CD4-positive, alpha-beta T cell (primary cell): ENCODE data around the gene MEIOSIN. TPM values are rescaled to one million over a fixed set of nuclear protein-coding genes. Genes with fewer than 3 reads are reported as not detected.
A peak's percentile ranks its signal among the peaks of the same experiment; 100 is the strongest.

Experiments used
- ATAC-seq: fragments of 200-7000 bp; cut with Tn5 transposase; one replicate; pipeline ENCODE4 v1.10.0; 2022; ENCODE audit warnings: mild to moderate bottlenecking; ENCODE audit not compliant: poor library complexity
- CTCF ChIA-PET: fragments of 350-600 bp; sonication (Branson Sonifier 250); formaldehyde crosslinking; loops from one replicate; lab custom pipeline; 2021; ENCODE audit warnings: antibody characterized with exemption, inconsistent platforms; lab: Charles Lee
- POLR2A ChIA-PET: fragments of 350-600 bp; sonication (Branson Sonifier 250); formaldehyde crosslinking; loops from one replicate; lab custom pipeline; 2021; ENCODE audit warnings: antibody characterized with exemption, inconsistent platforms; lab: Charles Lee
- DNase-seq, 14 experiments: peaks; one replicate each; pipeline ENCODE4 v3.0.0-alpha.2; 2013 to 2020; ENCODE audit warnings: mixed read lengths in 2 of 14
- H3K27ac ChIP-seq, 2 donors: one replicate each; pipeline versions ENCODE4 v1.5.1 to v1.7.0; 2013; ENCODE audit warnings: low read length in 2 of 2, low read depth in 1 of 2, mild to moderate bottlenecking in 1 of 2
- H3K27me3 ChIP-seq, 2 experiments: 1 replicate in 1 of 2; 2 replicates in 1 of 2; pipeline versions ENCODE4 v1.6.1 to v1.7.0; 2013; ENCODE audit warnings: low read length in 2 of 2, control low read depth in 1 of 2, mild to moderate bottlenecking in 1 of 2, moderate library complexity in 1 of 2; ENCODE audit not compliant: insufficient read depth in 2 of 2, control insufficient read depth in 1 of 2
- H3K36me3 ChIP-seq: one replicate; pipeline ENCODE4 v1.6.1; 2013; ENCODE audit warnings: low read length, control low read depth; ENCODE audit not compliant: insufficient read depth
- H3K4me1 ChIP-seq: one replicate; pipeline ENCODE4 v1.6.1; 2013; ENCODE audit warnings: low read length, control low read depth; ENCODE audit not compliant: insufficient read depth
- H3K4me3 ChIP-seq: one replicate; pipeline ENCODE4 v1.5.1; 2013; ENCODE audit warnings: mild to moderate bottlenecking, low read length, moderate library complexity
- H3K9me3 ChIP-seq, 2 experiments: 1 replicate in 1 of 2; 2 replicates in 1 of 2; pipeline versions ENCODE4 v1.6.1 to v1.7.0; 2013; ENCODE audit warnings: low read length in 2 of 2, mild to moderate bottlenecking in 2 of 2, control low read depth in 1 of 2, moderate library complexity in 1 of 2; ENCODE audit not compliant: control insufficient read depth in 1 of 2, insufficient read depth in 1 of 2
- H3K27ac Mint-ChIP-seq: one replicate; pipeline ENCODE4 v1.8.0; 2020; ENCODE audit warnings: mixed read lengths
- H3K27me3 Mint-ChIP-seq: one replicate; pipeline ENCODE4 v1.8.0; 2021; ENCODE audit warnings: mixed read lengths
- H3K36me3 Mint-ChIP-seq: one replicate; pipeline ENCODE4 v1.8.0; 2021; ENCODE audit warnings: low read depth, mixed read lengths
- H3K4me1 Mint-ChIP-seq: one replicate; pipeline ENCODE4 v1.8.0; 2021; ENCODE audit warnings: low read depth, mixed read lengths
- H3K4me3 Mint-ChIP-seq: one replicate; pipeline ENCODE4 v1.8.0; 2020; ENCODE audit warnings: mild to moderate bottlenecking, mixed read lengths
- H3K9me3 Mint-ChIP-seq: one replicate; pipeline ENCODE4 v1.8.0; 2020; ENCODE audit warnings: mixed read lengths
- intact Hi-C, 2 experiments: fragments of 100-400 bp; cut with DNase I in 1 of 2; cut with micrococcal nuclease in 1 of 2; formaldehyde crosslinking; loops; one replicate each; pipeline versions ENCODE4 v1.15.1 to v1.9.0; 2023 to 2025; cut with DNase I, micrococcal nuclease
- total RNA-seq, 174 experiments: library from RNA in 2 of 174; stranded (reverse) in 2 of 174; gene quantifications; one replicate each; pipeline ENCODE4 v1.2.3 and lab custom pipeline; 2021 to 2026
- TF ChIP-seq, protein P1 (sequence below): fragments of 200-600 bp; IDR thresholded peaks from one replicate; pipeline ENCODE4 v1.8.0; 2022; ENCODE audit warnings: antibody characterized with exemption, mild to moderate bottlenecking

The MEIOSIN gene
- total RNA-seq, 2 experiments from 2014 or later = not detected

DNA sequence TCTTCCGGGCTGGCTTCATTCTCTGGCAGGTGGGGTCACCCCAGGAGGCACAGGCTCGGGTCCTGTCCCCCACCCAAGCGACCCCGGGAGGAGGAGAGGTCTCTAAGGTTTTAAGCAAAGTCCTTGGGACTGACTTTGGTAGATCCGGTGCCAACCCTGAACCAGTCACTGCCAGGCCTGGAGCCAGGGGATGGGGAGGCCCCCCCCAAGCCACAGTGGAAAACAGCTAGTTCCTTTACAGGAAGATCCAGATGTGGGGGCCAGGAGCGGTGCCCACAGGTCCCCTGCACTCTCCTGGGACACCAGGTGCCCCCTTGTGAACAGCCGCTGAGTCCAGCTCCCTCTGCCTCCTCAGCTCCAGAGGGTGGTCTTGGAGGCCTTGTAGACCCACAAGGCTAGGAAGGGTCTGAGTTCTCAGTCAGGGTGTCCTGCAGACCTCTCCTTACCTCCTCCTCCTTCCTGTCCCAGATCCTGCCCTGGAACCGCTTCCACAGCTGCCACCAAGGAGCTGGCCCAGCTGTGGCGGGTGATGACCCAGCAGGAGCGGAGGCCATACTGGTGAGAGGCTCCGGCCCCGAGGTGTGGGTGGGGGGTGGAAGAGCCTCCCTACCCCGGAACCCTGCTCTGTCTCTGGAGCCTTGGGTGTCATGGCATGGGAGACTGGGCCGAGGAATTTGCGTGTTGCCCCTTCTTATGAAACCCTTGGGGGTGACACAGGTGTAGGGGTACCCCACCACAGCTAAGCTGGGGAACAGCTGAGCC, 29.8 kb downstream of the MEIOSIN start:
- H3K4me1 Mint-ChIP-seq = no peaks in the 10 kb centered on the region
- no peak overlapping the region for H3K27ac Mint-ChIP-seq
- H3K4me1 ChIP-seq = peaks cover 8% of the 10 kb centered on the region
- no peak overlapping the region for H3K4me3 ChIP-seq
- H3K36me3 Mint-ChIP-seq = no peaks in the 10 kb centered on the region
- ATAC-seq (no peak), DNase-seq (no peak)
- intact Hi-C loops = no loop called here
- H3K36me3 ChIP-seq = no peaks in the 10 kb centered on the region
- peaks cover 16 to 28% of the 10 kb centered on the region in 2 experiments for H3K27me3 ChIP-seq
- no peaks in the 10 kb centered on the region for H3K9me3 Mint-ChIP-seq
- H3K9me3 ChIP-seq = peaks cover 0 to 15% of the 10 kb centered on the region in 2 experiments
- H3K27ac ChIP-seq = no peak overlapping the region
- ChIA-PET CTCF (no interaction called here), POLR2A (no interaction called here)
- H3K4me3 Mint-ChIP-seq = no peak overlapping the region
- TF ChIP-seq, protein P1, sequence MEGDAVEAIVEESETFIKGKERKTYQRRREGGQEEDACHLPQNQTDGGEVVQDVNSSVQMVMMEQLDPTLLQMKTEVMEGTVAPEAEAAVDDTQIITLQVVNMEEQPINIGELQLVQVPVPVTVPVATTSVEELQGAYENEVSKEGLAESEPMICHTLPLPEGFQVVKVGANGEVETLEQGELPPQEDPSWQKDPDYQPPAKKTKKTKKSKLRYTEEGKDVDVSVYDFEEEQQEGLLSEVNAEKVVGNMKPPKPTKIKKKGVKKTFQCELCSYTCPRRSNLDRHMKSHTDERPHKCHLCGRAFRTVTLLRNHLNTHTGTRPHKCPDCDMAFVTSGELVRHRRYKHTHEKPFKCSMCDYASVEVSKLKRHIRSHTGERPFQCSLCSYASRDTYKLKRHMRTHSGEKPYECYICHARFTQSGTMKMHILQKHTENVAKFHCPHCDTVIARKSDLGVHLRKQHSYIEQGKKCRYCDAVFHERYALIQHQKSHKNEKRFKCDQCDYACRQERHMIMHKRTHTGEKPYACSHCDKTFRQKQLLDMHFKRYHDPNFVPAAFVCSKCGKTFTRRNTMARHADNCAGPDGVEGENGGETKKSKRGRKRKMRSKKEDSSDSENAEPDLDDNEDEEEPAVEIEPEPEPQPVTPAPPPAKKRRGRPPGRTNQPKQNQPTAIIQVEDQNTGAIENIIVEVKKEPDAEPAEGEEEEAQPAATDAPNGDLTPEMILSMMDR = no peak
- peaks cover 14% of the 10 kb centered on the region for H3K27me3 Mint-ChIP-seq

DNA sequence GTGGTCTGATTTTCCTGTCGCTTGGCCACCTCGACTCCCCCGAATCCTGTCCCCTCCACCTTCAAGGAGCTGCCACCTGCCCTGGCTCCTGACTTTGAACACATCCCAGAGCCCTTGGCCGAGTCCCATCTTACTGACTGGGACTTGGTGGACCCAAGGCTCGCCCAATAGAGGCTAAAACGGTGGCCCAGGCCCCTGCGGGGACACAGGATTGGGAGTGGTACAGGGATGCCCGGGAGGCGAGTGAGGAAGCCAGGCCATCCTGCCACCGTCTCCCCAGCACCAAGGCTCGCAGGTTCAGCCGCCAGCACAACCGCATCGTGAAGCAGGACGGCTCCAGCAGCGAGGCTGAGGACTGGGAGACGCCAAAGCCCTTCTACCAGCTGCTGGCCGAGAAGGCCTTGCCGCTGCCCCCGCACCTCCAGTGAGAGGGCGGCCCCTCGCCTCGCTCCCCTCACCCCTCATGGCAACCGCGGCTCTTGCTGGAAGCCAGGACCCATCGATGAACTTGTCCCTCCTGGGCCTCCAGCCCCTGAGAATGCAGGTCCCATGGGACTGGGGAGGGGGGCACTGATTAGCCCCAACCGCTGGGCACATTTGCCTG, 30.6 kb downstream of the MEIOSIN start:
- intact Hi-C loops = no loop called here
- POLR2A ChIA-PET = no interaction called here
- H3K27ac Mint-ChIP-seq = no peak overlapping the region
- DNase-seq (no peak), ATAC-seq (no peak)
- peaks cover 0 to 15% of the 10 kb centered on the region in 2 experiments for H3K9me3 ChIP-seq
- CTCF ChIA-PET = no interaction called here
- no peak overlapping the region for H3K4me3 Mint-ChIP-seq
- TF ChIP-seq, protein P1 = no peak
- peaks cover 17 to 28% of the 10 kb centered on the region in 2 experiments for H3K27me3 ChIP-seq
- peaks cover 14% of the 10 kb centered on the region for H3K27me3 Mint-ChIP-seq
- no peaks in the 10 kb centered on the region for H3K36me3 Mint-ChIP-seq
- peaks cover 11% of the 10 kb centered on the region for H3K4me1 ChIP-seq
- no peaks in the 10 kb centered on the region for H3K9me3 Mint-ChIP-seq
- no peak overlapping the region for H3K27ac ChIP-seq
- no peak overlapping the region for H3K4me3 ChIP-seq
- H3K4me1 Mint-ChIP-seq = peaks cover under 1% of the 10 kb centered on the region
- no peaks in the 10 kb centered on the region for H3K36me3 ChIP-seq

- Mint-ChIP-seq H3K4me3 (peak overlapping the region; percentile 27), H3K27me3 (peaks cover 14% of the 10 kb centered on the region), H3K27ac (no peak overlapping the region), H3K9me3 (no peaks in the 10 kb centered on the region), H3K36me3 (no peaks in the 10 kb centered on the region), H3K4me1 (peaks cover 7% of the 10 kb centered on the region)
- DNase-seq = no peak
- H3K4me1 ChIP-seq = peaks cover 18% of the 10 kb centered on the region
- peaks cover 0 to 15% of the 10 kb centered on the region in 2 experiments for H3K9me3 ChIP-seq
- intact Hi-C loops = no loop called here
- H3K27ac ChIP-seq = no peak overlapping the region
- ChIA-PET CTCF (no interaction called here), POLR2A (no interaction called here)
- no peak overlapping the region for H3K4me3 ChIP-seq
- TF ChIP-seq, protein P1 = no peak
- H3K36me3 ChIP-seq = no peaks in the 10 kb centered on the region
- no peak for ATAC-seq
- H3K27me3 ChIP-seq = peaks cover 17 to 28% of the 10 kb centered on the region in 2 experiments
Observed at GRCh38 chr19:45764475-45764874, 31.2 kb downstream of the MEIOSIN start.
